GM12874 (cell line): Measurements from ENCODE around the gene FIBIN.

Source experiments
- TF ChIP-seq, protein P1 (sequence below): IDR thresholded peaks from 2 replicates; pipeline ENCODE4 v1.5.1; 2011; ENCODE audit warnings: low read depth, mild to moderate bottlenecking, control low read depth, low read length, moderate library complexity; ENCODE audit not compliant: insufficient read depth

Gene FIBIN

DNA sequence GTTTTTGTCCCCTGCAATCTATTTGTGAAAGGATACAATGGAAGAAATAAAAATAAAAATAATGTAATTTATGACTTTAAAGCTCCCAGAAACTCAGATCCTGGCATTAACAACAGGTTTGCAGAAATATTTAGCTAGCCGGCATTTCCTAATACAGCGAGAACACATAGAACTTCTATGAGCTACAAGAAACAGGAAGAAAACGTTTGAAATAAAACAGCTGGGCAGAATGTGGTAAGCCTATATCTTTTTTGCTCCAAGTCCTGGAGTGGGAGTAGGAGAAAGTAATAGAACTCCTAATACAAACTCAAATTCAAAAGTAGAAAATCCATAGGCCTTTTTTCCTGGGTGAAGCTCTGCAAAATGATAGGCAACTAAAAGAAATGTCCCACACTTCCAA, 29.6 kb upstream of the FIBIN start:
- TF ChIP-seq, protein P1, sequence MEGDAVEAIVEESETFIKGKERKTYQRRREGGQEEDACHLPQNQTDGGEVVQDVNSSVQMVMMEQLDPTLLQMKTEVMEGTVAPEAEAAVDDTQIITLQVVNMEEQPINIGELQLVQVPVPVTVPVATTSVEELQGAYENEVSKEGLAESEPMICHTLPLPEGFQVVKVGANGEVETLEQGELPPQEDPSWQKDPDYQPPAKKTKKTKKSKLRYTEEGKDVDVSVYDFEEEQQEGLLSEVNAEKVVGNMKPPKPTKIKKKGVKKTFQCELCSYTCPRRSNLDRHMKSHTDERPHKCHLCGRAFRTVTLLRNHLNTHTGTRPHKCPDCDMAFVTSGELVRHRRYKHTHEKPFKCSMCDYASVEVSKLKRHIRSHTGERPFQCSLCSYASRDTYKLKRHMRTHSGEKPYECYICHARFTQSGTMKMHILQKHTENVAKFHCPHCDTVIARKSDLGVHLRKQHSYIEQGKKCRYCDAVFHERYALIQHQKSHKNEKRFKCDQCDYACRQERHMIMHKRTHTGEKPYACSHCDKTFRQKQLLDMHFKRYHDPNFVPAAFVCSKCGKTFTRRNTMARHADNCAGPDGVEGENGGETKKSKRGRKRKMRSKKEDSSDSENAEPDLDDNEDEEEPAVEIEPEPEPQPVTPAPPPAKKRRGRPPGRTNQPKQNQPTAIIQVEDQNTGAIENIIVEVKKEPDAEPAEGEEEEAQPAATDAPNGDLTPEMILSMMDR = no peak

DNA sequence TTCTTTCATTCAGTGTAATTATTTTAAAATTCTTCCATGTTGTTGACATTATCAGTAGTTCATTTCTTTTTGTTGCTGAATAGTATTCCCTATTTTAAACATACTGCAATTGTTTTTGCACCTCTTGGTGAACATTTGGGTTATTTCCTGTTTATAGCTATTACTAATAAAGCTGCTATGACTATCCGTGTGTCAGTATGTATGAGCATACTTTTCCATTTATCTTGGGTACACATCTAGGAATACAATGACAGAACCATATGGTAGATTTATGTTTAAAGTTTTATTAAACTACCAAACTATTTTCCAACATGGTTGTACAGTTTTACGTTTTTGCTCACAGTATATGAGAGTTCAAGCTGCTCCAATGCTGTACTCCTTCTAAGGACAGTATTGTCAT, 22.0 kb upstream of the FIBIN start:
- TF ChIP-seq, protein P1 = no peak

DNA sequence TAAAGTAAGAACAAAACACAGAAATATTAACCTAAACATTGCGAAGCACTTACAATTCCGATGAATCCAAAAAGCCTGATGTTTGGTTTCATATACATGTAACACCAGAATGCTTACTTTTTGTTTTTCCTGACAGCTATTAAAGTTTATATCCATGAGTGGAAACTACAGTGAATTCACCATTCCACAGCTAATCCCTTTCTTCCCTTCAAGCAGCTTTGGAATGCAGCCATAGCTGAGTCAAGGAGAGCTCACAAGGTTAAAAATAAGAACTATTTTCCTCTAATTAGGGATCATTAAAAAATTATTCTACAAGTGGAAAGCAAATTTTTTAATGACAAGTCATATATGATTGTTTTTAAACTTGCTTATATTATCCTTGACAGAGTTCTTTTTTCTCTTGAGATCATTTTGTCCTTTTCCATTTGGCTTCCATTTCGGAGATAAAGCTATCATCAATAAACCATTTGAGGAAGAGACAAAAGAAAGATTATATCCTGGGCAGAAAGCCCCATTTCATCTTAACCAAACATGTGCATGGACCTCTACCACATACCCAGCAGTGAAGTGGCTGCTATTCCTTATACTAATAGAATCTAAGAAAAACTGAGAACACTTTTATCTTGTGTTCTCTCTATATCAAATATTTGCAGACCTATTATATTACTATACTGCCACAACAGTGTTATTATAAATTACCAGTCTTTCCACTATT, 19.7 kb upstream of the FIBIN start:
- TF ChIP-seq, protein P1 = no peak

DNA sequence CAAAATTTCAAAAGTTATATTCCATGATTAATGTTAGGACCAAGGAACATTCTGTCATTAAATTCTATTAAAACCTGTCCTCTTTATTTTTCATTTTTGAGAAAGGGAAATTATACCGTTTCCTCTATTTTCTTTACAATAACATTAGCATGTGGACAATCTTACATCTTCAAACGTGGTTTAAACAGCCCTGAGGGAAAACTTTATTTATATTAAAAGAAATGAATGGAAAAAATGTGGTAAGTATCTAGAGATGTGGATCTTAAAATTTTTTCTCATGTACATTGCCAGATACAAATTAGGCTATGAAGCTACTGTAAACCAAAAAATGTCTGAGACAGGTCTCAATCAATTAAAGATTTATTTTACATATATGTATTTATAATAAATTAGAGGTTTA, 18.9 kb upstream of the FIBIN start:
- TF ChIP-seq, protein P1 = no peak

DNA sequence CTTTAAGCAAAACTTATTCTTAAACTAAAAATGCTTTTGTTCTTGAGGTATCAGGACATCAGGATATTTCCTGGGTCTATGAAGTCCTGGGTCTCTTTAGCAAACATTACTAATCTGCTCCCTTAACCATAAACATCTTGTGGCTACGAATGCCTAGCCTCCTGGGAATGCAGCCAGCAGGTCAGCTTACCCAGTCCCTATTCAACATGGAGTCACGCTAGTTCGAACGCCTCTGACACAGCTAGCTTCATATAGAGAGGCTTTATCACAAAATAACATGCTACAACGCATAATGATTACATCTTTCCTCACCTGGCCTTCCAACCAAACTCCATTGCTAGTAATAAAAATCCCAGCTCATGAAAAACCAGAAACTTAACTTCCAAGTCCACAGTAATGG, 17.5 kb upstream of the FIBIN start:
- TF ChIP-seq, protein P1 = no peak

DNA sequence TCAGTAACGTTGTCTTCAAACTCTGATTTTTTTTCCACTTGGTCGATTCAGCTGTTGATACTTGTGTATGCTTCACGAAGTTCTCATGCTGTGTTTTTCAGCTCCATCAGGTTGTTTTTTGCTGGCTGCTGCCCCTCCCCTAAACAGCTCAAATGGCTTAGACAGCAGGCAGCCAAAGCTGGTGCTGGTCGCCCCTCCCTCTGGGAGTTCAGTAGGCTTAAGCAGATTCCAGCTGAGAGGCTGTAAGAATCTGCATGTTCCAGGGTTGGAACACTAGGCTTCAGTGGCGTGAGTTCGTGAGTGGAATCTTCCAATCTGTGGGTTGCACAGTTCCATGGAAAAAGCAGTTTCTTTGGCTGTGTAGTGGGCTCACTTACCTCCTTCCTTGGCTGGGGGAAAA, 10.3 kb upstream of the FIBIN start:
- TF ChIP-seq, protein P1 = no peak

DNA sequence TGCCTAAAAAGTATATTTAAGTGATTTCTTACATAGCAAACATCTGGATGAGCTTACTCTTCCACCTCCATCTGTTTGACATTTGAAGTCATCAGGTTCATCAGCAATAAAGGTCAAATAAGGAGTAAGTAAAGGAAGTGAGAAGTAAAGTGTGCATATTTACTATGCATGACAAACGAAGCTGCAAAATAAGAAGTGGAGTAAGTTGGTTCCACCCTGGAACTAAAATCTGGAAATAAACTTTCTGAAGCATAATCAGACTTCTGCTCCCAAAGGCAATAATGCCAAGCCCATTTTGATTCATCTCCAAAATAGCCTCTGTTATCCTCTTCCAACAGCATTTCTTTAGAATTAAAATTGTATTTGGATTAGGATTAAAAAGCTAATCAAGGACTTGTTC, 8.4 kb upstream of the FIBIN start:
- TF ChIP-seq, protein P1 = no peak

DNA sequence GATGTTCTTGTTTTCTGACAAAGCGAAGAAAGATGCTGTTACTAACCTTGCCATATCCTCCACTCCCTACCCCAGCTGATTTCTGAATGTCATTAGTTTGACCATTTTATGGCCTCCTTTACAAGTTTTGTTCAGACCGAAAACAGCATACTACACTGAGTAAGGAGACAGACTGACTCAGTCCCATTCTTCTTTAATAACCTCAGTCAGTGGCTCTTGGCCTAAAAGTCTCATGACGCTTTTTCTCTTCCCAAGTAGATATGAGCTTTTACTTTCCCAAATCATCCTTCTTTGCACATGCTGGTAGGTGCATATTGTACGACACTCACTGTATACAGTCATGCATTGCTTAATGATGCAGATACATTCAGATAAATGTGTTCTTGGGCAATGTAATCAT, 8.0 kb upstream of the FIBIN start:
- TF ChIP-seq, protein P1 = no peak
